GM12873 (cell line): ENCODE results near the gene BBS2.

Experiments
- CTCF ChIP-seq: IDR thresholded peaks from 2 replicates; pipeline ENCODE4 v1.5.1; 2012; ENCODE audit warnings: low read depth, mild to moderate bottlenecking, moderate library complexity, low read length, control low read depth; ENCODE audit not compliant: insufficient read depth; ENCODE audit errors: missing control alignments

BBS2 gene

GRCh38 chr16:56554441-56554840 lies 34.6 kb upstream of the BBS2 start:
- no peak for TF ChIP-seq CTCF

GRCh38 chr16:56551796-56552738 lies 32.2 kb upstream of the BBS2 start:
- no peak for TF ChIP-seq CTCF

- no peak for TF ChIP-seq CTCF
These were observed 30.0 kb upstream of the BBS2 start for GRCh38 chr16:56549744-56550385.

- TF ChIP-seq CTCF, result no peak
These were observed 29.3 kb upstream of the BBS2 start for GRCh38 chr16:56549161-56549560.

GRCh38 chr16:56547949-56548567 lies 28.2 kb upstream of the BBS2 start:
- TF ChIP-seq CTCF, result no peak

GRCh38 chr16:56547120-56547948 lies 27.5 kb upstream of the BBS2 start:
- no peak for TF ChIP-seq CTCF
